ENCODE measurements around the gene SLC1A1. TPM values are rescaled to one million over a fixed set of nuclear protein-coding genes. Genes with fewer than 3 reads are reported as not detected.
"Not testable (repeated sequence)": the region's sequence is repeated elsewhere in the genome, so short reads cannot be mapped to it uniquely, and the experiment has no call there.

SLC1A1 gene
- total RNA-seq, 1 donor from 2014 or later, result 23.1 TPM

- ATAC-seq (peak; percentile 92), DNase-seq (ENCODE audit: low spot score) (peak; percentile 84)
Measured at GRCh38 chr9:4540425-4540824, 50.2 kb downstream of the SLC1A1 start.

GRCh38 chr9:4541281-4541680, 51.0 kb downstream of the SLC1A1 start:
- ATAC-seq (no peak), DNase-seq (ENCODE audit: low spot score) (no peak)

DNA sequence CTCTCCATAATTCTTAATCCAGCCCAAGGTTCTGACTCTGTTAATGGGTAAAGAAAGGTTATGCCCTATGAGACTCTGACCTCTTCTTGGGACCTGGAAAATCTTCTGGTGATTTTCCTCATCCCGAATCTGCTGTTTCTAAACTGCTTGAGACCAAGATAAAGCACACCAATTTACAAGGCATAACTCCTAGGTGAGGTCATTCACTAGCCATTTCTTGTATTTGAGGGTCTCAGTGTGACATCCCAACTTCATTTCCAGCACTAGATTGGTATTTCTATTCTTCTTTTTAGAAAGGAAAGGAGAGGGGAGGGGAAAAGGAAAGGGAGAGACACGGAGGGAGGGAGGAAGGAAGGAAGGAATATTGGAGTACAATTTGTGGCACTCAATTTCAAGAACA, 51.6 kb downstream of the SLC1A1 start:
- ATAC-seq (no peak), DNase-seq (ENCODE audit: low spot score) (no peak)

GRCh38 chr9:4544714-4545113, 54.4 kb downstream of the SLC1A1 start:
- DNase-seq (ENCODE audit: low spot score); ATAC-seq: not testable (repeated sequence)

DNA sequence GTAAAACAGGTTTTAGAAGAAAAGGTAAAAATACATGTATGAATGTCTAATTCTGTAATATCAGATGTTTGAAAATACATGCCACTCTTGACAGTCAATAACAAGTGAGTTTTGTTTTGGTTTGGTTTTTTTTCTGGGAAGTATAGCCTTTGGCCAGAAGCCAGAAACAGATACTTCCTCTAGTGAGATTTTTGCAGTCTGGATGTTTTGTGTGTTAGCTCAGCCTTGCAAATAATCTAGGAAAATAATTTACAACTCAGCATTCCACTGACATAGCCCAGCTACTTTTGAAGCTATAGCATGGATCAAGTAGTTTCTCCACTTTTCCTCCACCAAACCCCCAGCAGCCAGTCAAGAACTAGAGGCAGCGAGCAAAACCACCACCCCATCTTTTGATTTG, 56.7 kb downstream of the SLC1A1 start:
- ATAC-seq, result no peak
- DNase-seq (ENCODE audit: low spot score), result no peak

- DNase-seq (ENCODE audit: low spot score) (no peak), ATAC-seq (peak; percentile 5)
Measured at GRCh38 chr9:4548811-4549725, 58.8 kb downstream of the SLC1A1 start.

GRCh38 chr9:4549751-4550295, 59.6 kb downstream of the SLC1A1 start:
- ATAC-seq, result peak; percentile 52

GRCh38 chr9:4550777-4551484, 60.7 kb downstream of the SLC1A1 start:
- ATAC-seq, result peak; percentile 76
- peak; percentile 71 for DNase-seq (ENCODE audit: low spot score)

More at GRCh38 chr9:4549751-4550295, 59.6 kb downstream of the SLC1A1 start:
- DNase-seq (ENCODE audit: low spot score), result no peak

GRCh38 chr9:4553951-4554381, 63.7 kb downstream of the SLC1A1 start:
- ATAC-seq (no peak), DNase-seq (ENCODE audit: low spot score) (no peak)

- DNase-seq (ENCODE audit: low spot score) (no peak), ATAC-seq (no peak)
Measured at GRCh38 chr9:4555236-4555635, 65.0 kb downstream of the SLC1A1 start.

DNA sequence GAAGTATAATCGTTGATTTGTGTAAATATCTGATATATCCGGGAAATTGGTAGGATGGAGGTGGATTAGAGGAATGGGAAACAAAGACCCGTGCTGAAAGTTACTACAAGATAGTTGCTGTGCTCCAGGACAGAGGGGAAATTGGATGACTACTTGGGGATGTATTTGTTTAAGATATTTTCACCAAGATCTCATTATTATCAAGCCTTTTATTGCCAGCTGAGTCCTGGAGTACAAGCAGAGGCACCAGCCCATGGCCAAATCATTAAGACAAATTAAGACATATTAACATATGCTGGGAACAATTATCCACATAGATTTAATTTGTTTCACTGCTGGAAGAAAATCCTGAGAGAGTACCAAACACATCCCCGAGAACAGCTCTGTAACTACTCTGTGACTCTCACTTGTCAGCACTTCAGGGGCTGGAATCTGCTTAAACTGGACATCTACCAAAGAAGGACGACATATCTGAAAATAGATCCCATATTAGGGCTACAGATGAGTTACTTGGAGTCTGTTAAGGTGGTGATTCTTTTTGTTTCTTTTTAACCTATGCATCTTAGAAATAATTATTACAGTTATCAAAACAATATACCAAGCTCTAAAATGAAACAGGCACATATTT, 68.2 kb downstream of the SLC1A1 start:
- DNase-seq (ENCODE audit: low spot score), result no peak
- ATAC-seq, result no peak

DNA sequence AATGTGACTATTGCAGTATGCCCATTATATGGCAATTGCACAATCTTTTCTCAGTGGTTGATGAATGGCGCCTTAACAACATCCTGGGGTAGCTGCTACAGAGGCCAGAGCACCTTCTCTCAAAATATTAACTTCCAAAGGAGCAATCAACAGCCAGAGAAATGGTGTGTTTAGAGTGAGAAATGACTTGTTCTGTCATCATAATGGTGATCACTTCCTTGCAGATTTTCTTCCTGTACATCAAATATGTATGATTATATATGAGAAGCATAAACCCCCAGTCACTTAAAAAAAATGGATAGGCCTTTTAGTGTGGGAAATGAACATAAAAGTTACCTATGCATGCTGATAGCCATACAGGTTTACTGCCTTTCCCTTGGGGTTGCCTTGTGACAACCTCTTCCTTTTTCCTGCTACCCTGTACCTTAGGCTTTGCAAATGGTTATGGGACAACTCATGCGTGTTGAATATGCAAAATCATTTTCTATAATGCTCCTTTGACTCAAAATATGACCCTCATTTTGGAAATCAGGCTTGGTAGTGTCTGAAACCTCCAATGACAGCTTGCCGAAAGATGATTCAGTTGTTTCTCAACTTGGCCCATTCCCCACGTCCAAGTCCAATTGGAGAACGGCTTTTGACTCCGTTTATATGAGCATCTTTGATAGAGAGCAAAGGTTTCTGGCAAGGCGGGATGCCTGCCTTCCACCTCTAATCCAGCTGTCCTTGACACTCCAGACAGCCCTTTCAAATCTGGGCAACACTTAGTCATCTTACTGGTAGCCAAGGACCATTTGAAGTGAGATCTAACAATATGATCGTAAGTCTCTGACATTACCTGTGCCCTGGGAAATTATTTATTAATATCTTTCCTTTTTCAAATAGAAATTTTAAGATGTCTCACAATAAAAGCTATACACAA, 69.3 kb downstream of the SLC1A1 start:
- DNase-seq (ENCODE audit: low spot score), result no peak
- ATAC-seq, result peak; percentile 43

DNA sequence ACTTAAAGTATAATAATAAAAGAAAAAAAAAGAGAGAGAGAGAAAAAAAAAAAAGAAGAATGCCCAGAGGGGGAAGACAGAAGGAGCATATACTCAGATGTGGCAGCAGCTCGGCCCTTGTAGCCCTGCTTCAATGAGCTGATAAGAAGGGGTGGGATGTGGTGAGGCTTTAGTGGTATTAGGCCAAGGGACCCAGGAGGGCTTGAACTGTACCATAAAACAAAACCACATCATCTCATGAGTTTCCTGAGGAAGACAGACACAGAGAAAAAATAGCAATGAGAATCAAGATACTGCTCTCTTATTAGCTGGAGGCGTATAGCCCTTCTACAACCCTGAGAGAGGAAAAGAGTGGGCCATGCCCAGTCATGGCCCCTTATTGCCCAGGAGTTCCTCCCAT, 72.8 kb downstream of the SLC1A1 start:
- ATAC-seq (no peak), DNase-seq (ENCODE audit: low spot score) (no peak)

DNA sequence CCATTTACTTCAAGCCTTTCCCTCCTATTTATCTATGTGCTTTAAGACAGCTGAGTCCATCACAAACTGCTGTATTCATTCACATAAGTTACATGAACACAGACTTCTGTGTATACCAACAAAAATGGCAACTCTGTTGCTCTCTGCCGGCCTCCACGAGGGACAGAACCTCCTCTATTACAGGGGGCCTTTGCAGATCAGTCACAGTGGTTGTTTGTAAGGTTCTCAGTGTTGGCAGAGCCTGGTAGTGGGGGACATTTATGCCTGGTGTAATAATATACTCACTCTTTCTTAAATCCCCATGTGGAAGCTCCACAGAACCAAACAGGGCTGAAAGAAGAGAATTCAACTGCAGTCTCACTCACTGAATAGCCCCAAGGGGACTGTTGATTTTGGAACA, 76.5 kb downstream of the SLC1A1 start:
- DNase-seq (ENCODE audit: low spot score) (no peak), ATAC-seq (no peak)

DNA sequence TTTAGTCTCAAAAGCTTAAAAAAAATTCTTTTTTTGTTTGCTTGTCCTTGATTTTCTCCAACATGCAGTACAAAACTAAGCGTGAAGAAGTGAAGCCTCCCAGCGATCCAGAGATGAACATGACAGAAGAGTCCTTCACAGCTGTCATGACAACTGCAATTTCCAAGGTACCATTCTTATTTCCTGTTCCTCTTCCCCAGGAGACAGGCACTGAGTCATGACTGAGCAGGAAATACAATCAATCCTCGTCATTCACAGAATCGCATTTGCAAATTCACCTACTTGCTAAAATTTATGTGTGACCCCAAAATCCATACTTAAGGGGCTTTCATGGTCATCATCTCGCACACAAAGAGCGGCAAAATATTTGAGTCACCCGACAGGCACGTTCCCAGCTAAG, 77.3 kb downstream of the SLC1A1 start:
- no peak for ATAC-seq
- no peak for DNase-seq (ENCODE audit: low spot score)

DNA sequence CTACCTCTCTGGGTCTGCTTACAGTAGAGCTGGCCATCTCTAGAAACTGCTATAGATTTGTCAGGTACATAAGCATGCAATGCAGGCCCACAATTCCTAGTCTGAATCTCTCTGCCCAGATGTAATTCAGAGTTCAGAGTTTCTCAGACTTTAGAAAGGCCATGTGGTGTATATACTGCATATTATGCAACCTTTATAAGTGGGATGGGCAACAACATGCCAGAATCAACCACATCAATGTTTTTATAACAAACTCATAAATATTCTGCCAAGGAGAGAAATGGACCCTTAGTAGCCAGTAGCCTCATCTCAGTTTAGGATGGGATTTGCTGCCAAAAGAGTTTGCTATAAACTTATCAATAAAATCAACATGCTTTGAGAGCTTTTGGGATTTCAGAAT, 78.8 kb downstream of the SLC1A1 start:
- no peak for DNase-seq (ENCODE audit: low spot score)
- peak; percentile 16 for ATAC-seq

- DNase-seq (ENCODE audit: low spot score), result no peak
- ATAC-seq, result no peak
Measured at GRCh38 chr9:4572184-4572826, 82.0 kb downstream of the SLC1A1 start.

- DNase-seq (ENCODE audit: low spot score), result no peak
- ATAC-seq, result no peak
Measured at GRCh38 chr9:4573176-4573575, 82.9 kb downstream of the SLC1A1 start.

DNA sequence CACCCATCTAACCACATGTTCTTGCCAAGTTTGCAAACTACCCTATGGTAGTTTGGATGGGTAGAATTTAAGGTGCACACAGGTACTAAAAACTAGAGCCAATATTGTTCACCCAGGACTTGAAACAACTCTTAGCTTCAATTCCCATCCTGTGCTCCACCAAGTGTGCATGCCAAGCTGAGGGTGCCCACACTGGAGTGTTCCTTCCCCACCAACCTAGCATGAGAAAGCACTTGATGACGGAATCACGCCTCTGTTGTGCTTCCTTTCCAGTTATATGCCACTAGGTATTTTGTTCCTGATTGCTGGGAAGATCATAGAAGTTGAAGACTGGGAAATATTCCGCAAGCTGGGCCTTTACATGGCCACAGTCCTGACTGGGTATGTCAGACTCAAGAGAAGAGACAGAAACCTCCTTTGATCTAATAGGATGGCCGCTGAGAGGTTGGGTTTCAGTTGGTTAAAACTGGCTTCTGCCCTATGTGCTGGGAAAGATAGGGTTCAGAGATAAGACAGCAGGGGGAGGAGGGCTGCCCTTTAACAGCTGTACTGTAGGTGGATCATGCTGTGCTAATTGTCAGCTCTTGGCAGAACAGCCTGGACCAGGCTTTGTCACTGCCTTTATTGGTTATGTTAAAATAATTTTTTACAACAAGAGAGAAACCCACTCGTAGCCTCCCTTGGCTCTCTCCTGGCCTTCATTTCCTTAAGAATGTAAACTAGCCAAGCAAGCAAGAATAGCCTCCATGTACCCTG, 83.5 kb downstream of the SLC1A1 start:
- peak; percentile 44 for ATAC-seq
- DNase-seq (ENCODE audit: low spot score), result no peak
